GM20431 (cell line): ENCODE data around the gene CDKN2B-AS1.

Experiments
- in situ Hi-C: fragments of 300-500 bp; cut with MseI, MboI; formaldehyde crosslinking; loops from one replicate; pipeline ENCODE4 v1.15.0; 2020; ENCODE audit warnings: low sequenced_read_pairs; ENCODE audit not compliant: unreplicated experiment

The CDKN2B-AS1 gene

GRCh38 chr9:22005021-22005701, 10.6 kb downstream of the CDKN2B-AS1 start:
- in situ Hi-C loops = no loop called here

- in situ Hi-C loops = no loop called here
These were observed 11.4 kb downstream of the CDKN2B-AS1 start for GRCh38 chr9:22005702-22006606.

GRCh38 chr9:22008384-22008716, 13.8 kb downstream of the CDKN2B-AS1 start:
- in situ Hi-C loops = no loop called here

- in situ Hi-C loops = no loop called here
These were observed 14.3 kb downstream of the CDKN2B-AS1 start, which contains the start of gene CDKN2B for GRCh38 chr9:22008717-22009505. Gene CDKN2B (minus strand): TSS chr9:22009305. CDS start chr9:22008953, 352 bp downstream.

- in situ Hi-C loops = no loop called here
These were observed 14.9 kb downstream of the CDKN2B-AS1 start for GRCh38 chr9:22009506-22009867.

- in situ Hi-C loops = no loop called here
These were observed 16.5 kb downstream of the CDKN2B-AS1 start for GRCh38 chr9:22010866-22011625.

GRCh38 chr9:22022396-22022795, 27.8 kb downstream of the CDKN2B-AS1 start:
- in situ Hi-C loops = no loop called here

GRCh38 chr9:22026696-22027095, 32.1 kb downstream of the CDKN2B-AS1 start:
- in situ Hi-C loops = loop anchor here (25.0 kb wide), 1 partner anchor 214 kb away; the partner anchor contains the start of gene MTAP

- in situ Hi-C loops = loop anchor here (25.0 kb wide), 1 partner anchor 216 kb away; the partner anchor contains the start of gene MTAP
These were observed 33.8 kb downstream of the CDKN2B-AS1 start for GRCh38 chr9:22028394-22028793.

GRCh38 chr9:22029231-22029630, 34.6 kb downstream of the CDKN2B-AS1 start:
- in situ Hi-C loops = loop anchor here (25.0 kb wide), 1 partner anchor 217 kb away; the partner anchor contains the start of gene MTAP

GRCh38 chr9:22030101-22030598, 35.6 kb downstream of the CDKN2B-AS1 start:
- in situ Hi-C loops = loop anchor here (25.0 kb wide), 1 partner anchor 218 kb away; the partner anchor contains the start of gene MTAP

- in situ Hi-C loops = loop anchor here (25.0 kb wide), 1 partner anchor 220 kb away; the partner anchor contains the start of gene MTAP
These were observed 37.2 kb downstream of the CDKN2B-AS1 start for GRCh38 chr9:22031655-22032411.

GRCh38 chr9:22033012-22033630, 38.5 kb downstream of the CDKN2B-AS1 start:
- in situ Hi-C loops = loop anchor here (25.0 kb wide), 1 partner anchor 221 kb away; the partner anchor contains the start of gene MTAP

GRCh38 chr9:22035591-22036011, 41.0 kb downstream of the CDKN2B-AS1 start:
- in situ Hi-C loops = loop anchor here (25.0 kb wide), 1 partner anchor 223 kb away; the partner anchor contains the start of gene MTAP

- in situ Hi-C loops = loop anchor here (25.0 kb wide), 1 partner anchor 225 kb away; the partner anchor contains the start of gene MTAP
These were observed 42.5 kb downstream of the CDKN2B-AS1 start for GRCh38 chr9:22036866-22037626.

GRCh38 chr9:22037954-22038690, 43.5 kb downstream of the CDKN2B-AS1 start:
- in situ Hi-C loops = loop anchor here (25.0 kb wide), 1 partner anchor 226 kb away; the partner anchor contains the start of gene MTAP
